Hematopoietic multipotent progenitor cell treated with erythropoietin and hydrocortisone succinate and interleukin-3 and kit ligand, for 6 days (in vitro differentiated cells): ENCODE data around the gene PDZD11.
"Not testable (repeated sequence)": the region's sequence is repeated elsewhere in the genome, so short reads cannot be mapped to it uniquely, and the experiment has no call there.

Source experiments
- DNase-seq: peaks from one replicate; pipeline ENCODE4 v3.0.0-alpha.2; 2015

Gene PDZD11

GRCh38 chrX:70255452-70255851 lies 34.3 kb downstream of the PDZD11 start:
- no peak for DNase-seq

GRCh38 chrX:70254909-70255308 lies 34.8 kb downstream of the PDZD11 start:
- no peak for DNase-seq

DNA sequence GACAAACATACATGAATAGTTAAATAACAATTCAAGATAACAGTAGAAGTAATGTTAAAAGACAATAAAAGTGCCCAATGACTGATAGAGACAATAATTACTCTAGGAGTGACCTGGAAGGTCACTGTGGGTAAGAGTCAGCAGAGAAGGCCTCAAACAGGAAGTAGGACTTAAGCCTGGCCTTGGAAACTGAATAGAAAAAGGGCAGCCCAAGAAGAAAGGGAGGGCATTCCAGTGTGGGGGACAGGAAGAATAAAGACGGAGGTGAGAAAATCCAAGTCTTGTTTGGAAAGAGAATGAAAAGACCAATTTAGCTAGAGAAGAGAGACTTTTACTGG lies 35.7 kb downstream of the PDZD11 start:
- no peak for DNase-seq

DNA sequence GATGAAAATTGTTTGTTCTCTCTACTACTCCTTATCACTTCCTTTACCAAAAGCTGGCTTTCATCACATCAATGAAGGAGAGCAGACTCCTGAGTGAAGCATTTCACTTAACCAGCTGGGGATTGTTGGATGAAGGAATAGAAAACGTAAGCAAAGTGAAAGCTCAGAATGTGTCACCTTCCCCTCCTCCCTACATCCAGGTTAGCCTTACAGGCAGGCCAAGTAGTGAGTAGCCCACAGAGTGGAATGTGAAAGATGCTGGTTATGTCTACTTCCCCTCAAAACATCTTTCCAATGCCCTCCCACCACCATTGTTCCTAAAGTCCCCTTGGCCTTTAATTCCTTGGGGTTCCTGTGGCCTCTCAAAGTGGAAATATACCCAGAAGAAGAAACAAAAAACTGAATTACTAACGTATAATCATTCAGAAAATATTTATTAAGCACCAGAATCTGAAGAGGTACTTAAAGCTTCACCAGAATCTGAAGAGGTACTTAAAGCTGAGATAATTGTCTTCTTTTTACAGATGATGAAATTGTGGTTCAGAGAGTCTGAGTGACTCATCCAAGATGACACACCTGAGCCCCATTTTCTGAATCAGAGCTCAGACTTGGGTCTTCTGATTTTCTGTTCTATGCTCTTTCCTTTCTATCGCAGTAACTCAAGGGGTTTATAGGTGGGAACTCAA lies 36.2 kb downstream of the PDZD11 start:
- no peak for DNase-seq

GRCh38 chrX:70252491-70252890 lies 37.2 kb downstream of the PDZD11 start:
- DNase-seq: peak; percentile 81

- no peak for DNase-seq
Measured at GRCh38 chrX:70247252-70247651, 42.5 kb downstream of the PDZD11 start.

DNA sequence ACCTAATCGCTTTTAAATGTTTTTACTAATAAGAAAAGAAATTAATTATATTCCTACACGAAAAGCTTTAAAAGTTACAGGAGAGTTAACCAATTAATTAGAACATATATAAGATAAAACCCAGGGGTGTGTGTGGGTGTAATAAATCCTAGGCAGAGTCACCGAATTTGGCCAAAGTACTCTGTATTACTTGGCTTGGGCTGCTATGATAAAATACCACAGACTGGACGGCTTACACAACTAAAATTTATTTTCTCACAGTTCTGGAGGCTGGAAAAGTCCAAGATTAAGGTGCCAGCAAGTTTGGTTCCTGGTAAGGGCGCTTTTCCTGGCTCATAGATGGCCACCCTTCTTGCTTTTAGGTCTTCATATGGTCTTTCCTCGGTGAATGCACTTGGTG lies 44.8 kb downstream of the PDZD11 start:
- no peak for DNase-seq

GRCh38 chrX:70243601-70244000 lies 46.1 kb downstream of the PDZD11 start:
- not testable (repeated sequence) for DNase-seq

- DNase-seq: no peak
Measured at GRCh38 chrX:70241501-70241900, 48.2 kb downstream of the PDZD11 start.

DNA sequence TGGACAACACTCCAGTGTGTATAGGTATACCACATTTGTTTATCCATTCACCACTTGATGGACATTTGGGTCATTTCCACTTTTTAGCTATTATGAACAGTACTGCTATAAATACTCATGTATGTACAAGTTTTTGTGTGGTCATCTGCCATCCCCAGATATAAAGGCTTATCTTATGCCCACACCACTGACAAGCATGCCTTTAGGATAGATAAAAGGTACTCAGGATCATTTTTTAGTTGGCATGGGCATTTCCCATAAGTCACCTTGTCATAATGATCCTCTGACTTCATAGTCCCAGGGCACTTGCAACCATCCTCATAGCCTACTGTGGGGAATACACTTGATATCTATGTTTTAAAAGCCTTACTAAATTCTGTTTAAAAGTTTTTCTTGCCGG lies 49.0 kb downstream of the PDZD11 start:
- peak; percentile 55 for DNase-seq
